Keratinocyte (primary cell): ENCODE results near the gene DOK4. TPM values are rescaled to one million over a fixed set of nuclear protein-coding genes. Genes with fewer than 3 reads are reported as not detected.

Experiments
- DNase-seq: peaks from one replicate; pipeline ENCODE4 v3.0.0-alpha.2; 2011; ENCODE audit warnings: low read depth, missing footprints, low spot score
- FAIRE-seq: peaks from 2 replicates; lab custom pipeline; 2011; peaks lifted over from hg19 to GRCh38; lab: Jason Lieb, UNC
- H2AFZ ChIP-seq: 2 replicates; pipeline ENCODE4 v1.6.0; 2012; ENCODE audit warnings: low read length, control low read depth, inconsistent platforms; ENCODE audit not compliant: control insufficient read depth
- H3K27ac ChIP-seq: 2 replicates; pipeline ENCODE4 v1.5.1; 2011; ENCODE audit warnings: low read length; ENCODE audit not compliant: control insufficient read depth, insufficient read depth
- H3K27me3 ChIP-seq: 3 replicates; pipeline ENCODE4 v1.6.0; 2011; ENCODE audit warnings: low read length; ENCODE audit not compliant: control insufficient read depth, insufficient read depth; ENCODE audit errors: extremely low read depth
- H3K36me3 ChIP-seq, 2 experiments: 2 replicates in 1 of 2; 3 replicates in 1 of 2; pipeline ENCODE4 v1.5.1; 2011; ENCODE audit warnings: low read length in 2 of 2, mild to moderate bottlenecking in 1 of 2; ENCODE audit not compliant: control insufficient read depth in 2 of 2, insufficient read depth in 2 of 2; ENCODE audit errors: extremely low read depth in 1 of 2
- H3K4me1 ChIP-seq: 3 replicates; pipeline ENCODE4 v1.5.1; 2011; ENCODE audit warnings: low read length; ENCODE audit not compliant: control insufficient read depth, insufficient read depth; ENCODE audit errors: extremely low read depth
- H3K4me2 ChIP-seq: 3 replicates; pipeline ENCODE4 v1.6.0; 2011; ENCODE audit warnings: low read depth, low read length; ENCODE audit not compliant: control insufficient read depth, insufficient read depth; ENCODE audit errors: extremely low read depth
- H3K4me3 ChIP-seq, 3 experiments: fragments of 200-600 bp in 1 of 3; sonication (generic) in 1 of 3; 2 replicates in 2 of 3; 3 replicates in 1 of 3; pipeline ENCODE4 v1.5.1; 2011 to 2016; ENCODE audit warnings: low read length in 3 of 3, mild to moderate bottlenecking in 3 of 3, control low read depth in 2 of 3, inconsistent platforms in 1 of 3, low read depth in 1 of 3, mixed read lengths in 1 of 3, mixed run types in 1 of 3, moderate library complexity in 1 of 3; ENCODE audit not compliant: control insufficient read depth in 2 of 3, insufficient read depth in 2 of 3; ENCODE audit errors: extremely low read depth in 1 of 3
- H3K79me2 ChIP-seq: 2 replicates; pipeline ENCODE4 v1.6.0; 2012; ENCODE audit warnings: low read length; ENCODE audit not compliant: control insufficient read depth, insufficient read depth
- H3K9ac ChIP-seq: 3 replicates; pipeline ENCODE4 v1.6.0; 2011; ENCODE audit warnings: low read length; ENCODE audit not compliant: control insufficient read depth, insufficient read depth; ENCODE audit errors: extremely low read depth
- H3K9me1 ChIP-seq: 3 replicates; pipeline ENCODE4 v1.6.0; 2011; ENCODE audit warnings: low read length; ENCODE audit not compliant: control insufficient read depth, insufficient read depth; ENCODE audit errors: extremely low read depth
- H3K9me3 ChIP-seq: 2 replicates; pipeline ENCODE4 v1.5.1; 2012; ENCODE audit warnings: low read depth, low read length; ENCODE audit not compliant: control insufficient read depth
- H4K20me1 ChIP-seq: 3 replicates; pipeline ENCODE4 v1.6.0; 2011; ENCODE audit warnings: low read length; ENCODE audit not compliant: control insufficient read depth, insufficient read depth; ENCODE audit errors: extremely low read depth
- CTCF ChIP-seq, 3 experiments: IDR thresholded peaks in 1 of 3; conservative IDR thresholded peaks in 1 of 3; optimal IDR thresholded peaks in 1 of 3; 2 replicates in 2 of 3; 3 replicates in 1 of 3; pipeline versions ENCODE3 to v1.5.1; 2011; ENCODE audit warnings: low read length in 3 of 3, mild to moderate bottlenecking in 3 of 3, moderate library complexity in 2 of 3, control low read depth in 1 of 3, inconsistent platforms in 1 of 3; ENCODE audit not compliant: insufficient read depth in 2 of 3; ENCODE audit errors: extremely low read depth in 1 of 3
- EZH2 ChIP-seq: IDR thresholded peaks from one replicate; pipeline ENCODE4 v1.6.1; 2012; ENCODE audit warnings: inconsistent platforms, mild to moderate bottlenecking, low read length, moderate library complexity
- dilution Hi-C: fragments of 300-500 bp; cut with MboI; formaldehyde crosslinking; loops from one replicate; pipeline ENCODE4 v1.7.0; 2020; ENCODE audit warnings: low sequenced_read_pairs; ENCODE audit not compliant: extremely low pct_ligation_motif_present
- polyA plus RNA-seq, 5 experiments: library from polyadenylated mRNA; depleted of rRNA in 3 of 5; stranded (reverse) in 3 of 5; stranded (forward) in 1 of 5; unstranded in 1 of 5; fragments of >200 nt; gene quantifications; 1 replicate in 1 of 5; 2 replicates in 3 of 5; 3 replicates in 1 of 5; pipeline versions ENCODE4 v1.2.1 to v1.2.3, GENCODE V29; 2011 to 2012; ENCODE audit warnings: missing spikeins in 2 of 5, low read depth in 1 of 5, low replicate concordance in 1 of 5

Gene DOK4
- polyA plus RNA-seq, 1 donor (not counting 4 experiments of a cell fraction or from before 2014, with no cell fraction given), result 17.6 TPM

GRCh38 chr16:57435838-57436237, 50.5 kb downstream of the DOK4 start:
- Histone ChIP-seq H3K27ac (no peak overlapping the region), H4K20me1 (no peaks in the 10 kb centered on the region), H3K4me1 (no peaks in the 10 kb centered on the region), H3K27me3 (no peaks in the 10 kb centered on the region), H2AFZ (no peak overlapping the region), H3K9me3 (no peaks in the 10 kb centered on the region), H3K4me2 (no peak overlapping the region), H3K36me3 (peaks cover 33 to 41% of the 10 kb centered on the region in 2 experiments), H3K4me3 (no peak overlapping the region), H3K79me2 (peaks cover 4% of the 10 kb centered on the region), H3K9me1 (no peaks in the 10 kb centered on the region), H3K9ac (no peak overlapping the region)
- dilution Hi-C loops, result no loop called here
- no peak for TF ChIP-seq EZH2
- no peak for TF ChIP-seq CTCF (optimal IDR thresholded peaks at IDR 0.05 in 1 of 3, IDR thresholded peaks at IDR 0.05 in 1 of 3, conservative IDR thresholded peaks at IDR 0.05 in 1 of 3; ENCODE audit: extremely low read depth in 1 of 3, insufficient read depth in 2 of 3, low read length in 3 of 3)
- DNase-seq (no peak), FAIRE-seq (no peak)

- DNase-seq (no peak), FAIRE-seq (peak; percentile 41)
- H3K9me3 ChIP-seq, result no peaks in the 10 kb centered on the region
- no peak overlapping the region for H3K9ac ChIP-seq
- H3K27ac ChIP-seq, result no peak overlapping the region
- dilution Hi-C loops, result no loop called here
- no peak for TF ChIP-seq EZH2
- no peak overlapping the region for H2AFZ ChIP-seq
- H4K20me1 ChIP-seq, result no peaks in the 10 kb centered on the region
- H3K36me3 ChIP-seq, result peaks cover 37 to 39% of the 10 kb centered on the region in 2 experiments
- H3K27me3 ChIP-seq, result no peaks in the 10 kb centered on the region
- H3K4me1 ChIP-seq, result no peaks in the 10 kb centered on the region
- H3K4me3 ChIP-seq, result no peak overlapping the region
- H3K79me2 ChIP-seq, result no peaks in the 10 kb centered on the region
- H3K9me1 ChIP-seq, result no peaks in the 10 kb centered on the region
- H3K4me2 ChIP-seq, result no peak overlapping the region
These were observed 52.3 kb downstream of the DOK4 start for GRCh38 chr16:57434003-57434402.

- dilution Hi-C loops, result no loop called here
- Histone ChIP-seq H3K4me2 (no peak overlapping the region), H3K36me3 (peaks cover 44% of the 10 kb centered on the region in 2 experiments), H3K9ac (no peak overlapping the region), H3K9me3 (no peaks in the 10 kb centered on the region), H3K4me1 (no peaks in the 10 kb centered on the region), H3K27ac (no peak overlapping the region), H3K79me2 (no peaks in the 10 kb centered on the region), H2AFZ (no peak overlapping the region), H4K20me1 (no peaks in the 10 kb centered on the region), H3K27me3 (no peaks in the 10 kb centered on the region), H3K9me1 (no peaks in the 10 kb centered on the region), H3K4me3 (no peak overlapping the region)
- DNase-seq, result no peak
- no peak for FAIRE-seq
- TF ChIP-seq CTCF (optimal IDR thresholded peaks at IDR 0.05 in 1 of 3, IDR thresholded peaks at IDR 0.05 in 1 of 3, conservative IDR thresholded peaks at IDR 0.05 in 1 of 3; ENCODE audit: extremely low read depth in 1 of 3, insufficient read depth in 2 of 3, low read length in 3 of 3) (no peak), EZH2 (no peak)
These were observed 53.3 kb downstream of the DOK4 start for GRCh38 chr16:57432989-57433388.
